H1 (cell line): ENCODE measurements around the gene IP6K3. TPM values are rescaled to one million over a fixed set of nuclear protein-coding genes. Genes with fewer than 3 reads are reported as not detected.

Experiments
- CHD2 ChIP-seq: IDR thresholded peaks from 2 replicates; pipeline ENCODE4 v1.6.1; 2012; ENCODE audit warnings: low read length, improper control_type of control experiment
- GTF2F1 ChIP-seq: IDR thresholded peaks from 2 replicates; pipeline ENCODE4 v1.6.1; 2012; ENCODE audit warnings: low read depth, low read length, improper control_type of control experiment, borderline replicate concordance
- NRF1 ChIP-seq: IDR thresholded peaks from 2 replicates; pipeline ENCODE4 v1.6.1; 2011; ENCODE audit warnings: mild to moderate bottlenecking, low read depth, low read length, improper control_type of control experiment
- polyA plus RNA-seq, 7 experiments: library from polyadenylated mRNA; depleted of rRNA in 3 of 7; stranded (reverse) in 5 of 7; unstranded in 2 of 7; fragments of >200 nt in 5 of 7; fragments of 200-250 nt in 2 of 7; gene quantifications; 1 replicate in 5 of 7; 2 replicates in 1 of 7; 4 replicates in 1 of 7; pipeline versions ENCODE4 v1.2.1 to v1.2.3, GENCODE V29; 2011 to 2013; ENCODE audit warnings: missing spikeins in 2 of 7, mixed read lengths in 2 of 7
- total RNA-seq: library from RNA; stranded (reverse); fragmentation: NEBNext Ultra II Directional; extraction: Animal tissue kit (Norgen Biotek cat#: 25700); gene quantifications from 2 replicates; pipeline ENCODE4 v1.2.1, GENCODE V29; 2021

The IP6K3 gene
- total and polyA plus RNA-seq, 2 of the 8 experiments (the other 6 are each of a cell fraction or from before 2014, with no cell fraction given): 0.22 to 0.73 TPM

GRCh38 chr6:33707771-33708170 is 38.9 kb downstream of the IP6K3 start (continued):
- TF ChIP-seq CHD2 (no peak), GTF2F1 (no peak), NRF1 (no peak)
